KOPT-K1 (cell line): ENCODE results near the gene TNFAIP3.
"Not testable (repeated sequence)": the region's sequence is repeated elsewhere in the genome, so short reads cannot be mapped to it uniquely, and the experiment has no call there.

Experiments used
- H3K27ac ChIP-seq: fragments of 200-600 bp; sonication (generic); 2 replicates; pipeline ENCODE4 v1.5.1; 2016; ENCODE audit warnings: antibody characterized with exemption, mild to moderate bottlenecking, low read depth, low read length; ENCODE audit not compliant: poor library complexity, severe bottlenecking
- H3K36me3 ChIP-seq: fragments of 200-600 bp; sonication (generic); 2 replicates; pipeline ENCODE4 v1.5.1; 2017; ENCODE audit warnings: antibody characterized with exemption, mild to moderate bottlenecking, low read length, moderate library complexity; ENCODE audit not compliant: insufficient read depth
- H3K9me3 ChIP-seq: fragments of 200-600 bp; sonication (generic); 2 replicates; pipeline ENCODE4 v1.5.1; 2017; ENCODE audit warnings: antibody characterized with exemption, low read length, mild to moderate bottlenecking; ENCODE audit not compliant: insufficient read depth, poor library complexity, severe bottlenecking

TNFAIP3 gene

GRCh38 chr6:137836788-137837187, 30.3 kb upstream of the TNFAIP3 start:
- H3K27ac ChIP-seq = no peak overlapping the region
- no peaks in the 10 kb centered on the region for H3K36me3 ChIP-seq
- peaks cover 29% of the 10 kb centered on the region for H3K9me3 ChIP-seq

GRCh38 chr6:137838090-137838489, 29.0 kb upstream of the TNFAIP3 start:
- H3K36me3 ChIP-seq, H3K27ac ChIP-seq: not testable (repeated sequence)
- H3K9me3 ChIP-seq = peaks cover 37% of the 10 kb centered on the region

GRCh38 chr6:137838597-137838996, 28.5 kb upstream of the TNFAIP3 start:
- not testable (repeated sequence) for H3K36me3 ChIP-seq, H3K27ac ChIP-seq
- peaks cover 35% of the 10 kb centered on the region for H3K9me3 ChIP-seq

- Histone ChIP-seq H3K9me3 (peaks cover 32% of the 10 kb centered on the region), H3K27ac (no peak overlapping the region), H3K36me3 (no peaks in the 10 kb centered on the region)
These were observed 28.0 kb upstream of the TNFAIP3 start for GRCh38 chr6:137839076-137839475.

- Histone ChIP-seq H3K27ac (no peak overlapping the region), H3K36me3 (no peaks in the 10 kb centered on the region), H3K9me3 (peaks cover 32% of the 10 kb centered on the region)
These were observed 26.8 kb upstream of the TNFAIP3 start for GRCh38 chr6:137840252-137840651.

GRCh38 chr6:137843211-137843610, 23.8 kb upstream of the TNFAIP3 start:
- no peak overlapping the region for H3K27ac ChIP-seq
- H3K9me3 ChIP-seq = peaks cover 31% of the 10 kb centered on the region
- H3K36me3 ChIP-seq = no peaks in the 10 kb centered on the region

GRCh38 chr6:137844327-137844726, 22.7 kb upstream of the TNFAIP3 start:
- H3K36me3 ChIP-seq, H3K27ac ChIP-seq: not testable (repeated sequence)
- peaks cover 22% of the 10 kb centered on the region for H3K9me3 ChIP-seq

- H3K27ac ChIP-seq, H3K36me3 ChIP-seq: not testable (repeated sequence)
- H3K9me3 ChIP-seq = peaks cover 20% of the 10 kb centered on the region
These were observed 22.3 kb upstream of the TNFAIP3 start for GRCh38 chr6:137844773-137845172.

GRCh38 chr6:137845460-137845859, 21.6 kb upstream of the TNFAIP3 start:
- Histone ChIP-seq H3K36me3 (no peaks in the 10 kb centered on the region), H3K27ac (no peak overlapping the region), H3K9me3 (peaks cover 13% of the 10 kb centered on the region)

GRCh38 chr6:137846274-137846673, 20.8 kb upstream of the TNFAIP3 start:
- H3K27ac ChIP-seq = no peak overlapping the region

GRCh38 chr6:137846772-137847313, 20.2 kb upstream of the TNFAIP3 start:
- Histone ChIP-seq H3K27ac (no peak overlapping the region), H3K36me3 (no peaks in the 10 kb centered on the region), H3K9me3 (peaks cover 8% of the 10 kb centered on the region)

More at GRCh38 chr6:137846274-137846673, 20.8 kb upstream of the TNFAIP3 start:
- H3K9me3 ChIP-seq = peaks cover 8% of the 10 kb centered on the region
- no peaks in the 10 kb centered on the region for H3K36me3 ChIP-seq

GRCh38 chr6:137847748-137848147, 19.3 kb upstream of the TNFAIP3 start:
- H3K27ac ChIP-seq = no peak overlapping the region
- peaks cover under 1% of the 10 kb centered on the region for H3K9me3 ChIP-seq
- H3K36me3 ChIP-seq = no peaks in the 10 kb centered on the region

- H3K9me3 ChIP-seq = no peaks in the 10 kb centered on the region
- H3K36me3 ChIP-seq = no peaks in the 10 kb centered on the region
- H3K27ac ChIP-seq = no peak overlapping the region
These were observed 18.4 kb upstream of the TNFAIP3 start for GRCh38 chr6:137848672-137849071.

- H3K36me3 ChIP-seq = no peaks in the 10 kb centered on the region
- H3K9me3 ChIP-seq = no peaks in the 10 kb centered on the region
- H3K27ac ChIP-seq = no peak overlapping the region
These were observed 17.7 kb upstream of the TNFAIP3 start for GRCh38 chr6:137849181-137849980.

- Histone ChIP-seq H3K36me3 (0 out of 2 replicates have a peak, but pooled peaks cover 2% of the 10 kb centered on the region), H3K9me3 (no peaks in the 10 kb centered on the region), H3K27ac (no peak overlapping the region)
These were observed 16.9 kb upstream of the TNFAIP3 start for GRCh38 chr6:137849981-137850714.
